NK-92 (cell line): ENCODE measurements around the gene AFF2.

Experiments used
- DNase-seq: peaks from one replicate; lab custom pipeline; 2025; ENCODE audit not compliant: unreplicated experiment; lab: John Stamatoyannopoulos, UW

AFF2 gene

DNA sequence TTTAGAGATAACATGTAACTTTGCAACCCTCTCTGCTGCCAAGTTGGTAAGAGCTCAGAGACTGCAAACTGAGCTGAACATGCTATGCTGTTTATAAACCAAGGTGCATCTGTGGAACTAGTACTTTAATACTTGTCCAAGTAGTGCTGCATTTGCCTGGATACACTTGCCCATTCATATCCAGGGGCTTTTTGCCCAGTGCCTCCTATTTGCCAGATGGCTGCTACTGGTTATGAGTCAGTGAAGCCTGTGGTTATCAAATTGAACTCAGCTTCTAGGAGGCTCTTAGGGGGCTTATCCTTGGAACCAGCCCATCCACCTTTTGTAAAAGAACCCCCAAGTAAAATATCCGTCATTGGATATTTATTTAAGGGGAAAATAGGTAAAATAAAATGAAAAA, 79.6 kb downstream of the AFF2 start:
- no peak for DNase-seq

DNA sequence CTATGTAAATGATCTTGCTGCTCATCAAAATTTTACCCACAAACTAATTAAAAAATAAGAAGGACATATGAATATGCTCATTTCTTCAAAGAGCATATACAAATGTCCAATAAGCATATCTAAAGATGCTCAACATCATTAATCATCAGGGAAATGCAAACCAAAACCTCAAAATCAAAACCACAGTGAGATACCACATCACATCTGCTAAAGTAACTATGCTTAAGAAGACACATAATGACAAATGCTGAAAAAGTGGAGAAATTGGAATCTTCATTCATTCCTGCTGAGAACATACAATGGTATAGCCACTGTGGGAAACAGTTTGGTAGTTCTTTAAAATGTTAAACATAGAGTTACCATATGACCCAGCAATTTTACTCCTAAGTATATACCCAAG, 81.9 kb downstream of the AFF2 start:
- no peak for DNase-seq

DNA sequence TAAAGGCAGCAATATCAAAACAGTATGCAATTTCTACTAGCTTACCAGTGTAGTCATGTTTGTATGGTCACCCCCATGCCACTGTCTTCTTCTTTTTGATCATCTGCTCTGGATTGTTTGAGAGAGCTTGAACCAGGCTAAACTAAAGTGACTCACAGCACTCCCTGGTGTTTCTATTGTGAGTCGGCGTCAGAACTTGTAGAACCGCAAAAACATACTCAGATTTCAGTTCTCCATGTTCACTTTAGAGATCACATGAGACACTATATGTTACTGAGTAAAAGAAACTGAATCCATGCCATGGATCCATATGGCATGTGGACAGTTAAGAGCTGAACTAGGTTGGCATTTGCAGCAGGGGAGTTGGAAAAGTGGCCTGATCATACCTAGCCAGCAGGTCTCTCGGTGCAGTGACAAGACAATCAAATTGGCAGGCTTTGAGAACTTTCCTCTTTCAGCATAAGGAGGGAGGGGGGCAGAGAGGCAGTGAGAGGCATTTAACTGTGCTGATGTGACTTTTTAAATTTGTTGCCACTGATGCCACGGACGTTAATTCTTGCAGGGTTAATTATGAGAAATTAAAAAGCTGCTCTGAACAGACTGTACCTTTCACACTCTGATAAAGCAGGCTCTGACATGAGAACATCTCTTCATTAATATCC, 88.4 kb downstream of the AFF2 start:
- DNase-seq = no peak

DNA sequence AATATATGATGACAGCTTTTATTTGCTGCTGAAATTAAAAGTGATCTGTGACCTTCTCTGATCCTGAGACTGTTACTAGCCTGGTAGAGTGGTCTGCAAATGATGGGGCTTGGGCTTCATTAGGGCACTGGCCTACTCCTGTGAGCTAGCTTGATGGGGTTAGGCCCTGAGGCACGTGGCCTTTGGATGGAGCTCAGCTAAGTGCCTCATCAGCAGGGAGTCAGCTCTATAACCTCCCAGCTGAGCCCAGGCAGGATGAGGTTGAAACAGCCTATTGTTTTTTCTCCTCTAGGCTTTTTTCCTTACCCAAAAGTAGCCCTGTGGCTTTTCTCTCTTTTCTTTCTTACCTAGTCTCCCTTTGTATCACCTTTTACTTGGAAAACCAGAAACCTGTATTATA, 92.2 kb downstream of the AFF2 start:
- no peak for DNase-seq

DNA sequence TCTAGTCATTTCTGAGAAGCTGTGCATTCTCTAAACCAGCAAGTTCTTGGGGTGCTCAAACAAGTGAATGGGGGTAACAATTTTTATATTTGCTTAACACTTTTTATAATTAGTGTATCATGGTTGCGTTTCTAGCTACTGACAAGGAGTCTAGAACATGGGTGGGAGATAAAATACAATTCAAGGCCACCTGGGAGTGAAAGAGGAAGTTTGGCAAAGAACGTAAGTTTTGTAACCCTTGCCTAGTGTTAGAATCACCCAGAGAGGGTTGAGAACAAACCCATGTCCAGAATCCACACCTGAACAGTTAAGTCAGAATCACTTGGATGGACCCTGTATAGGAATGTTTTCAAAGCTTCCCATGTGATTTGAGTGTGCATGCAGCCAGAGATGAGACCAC, 92.7 kb downstream of the AFF2 start:
- no peak for DNase-seq

DNA sequence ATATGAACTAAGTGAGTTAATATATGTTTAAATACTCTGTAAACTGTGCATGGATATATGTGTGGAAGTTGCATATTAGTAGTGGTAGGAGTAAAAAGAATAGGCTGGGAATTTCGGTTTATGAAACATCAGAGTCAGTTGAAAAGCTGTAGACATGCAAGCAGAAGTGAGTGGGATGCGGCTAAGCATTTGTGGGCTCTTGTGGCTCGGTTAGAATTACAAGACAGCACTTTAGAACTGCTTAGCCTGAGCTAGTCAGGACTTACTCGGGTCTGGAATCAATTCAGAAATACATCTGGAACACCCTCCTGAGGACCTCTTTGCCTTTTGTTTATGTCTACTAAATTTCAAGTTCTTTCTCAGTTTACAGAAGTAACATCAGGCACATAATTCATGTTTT, 93.6 kb downstream of the AFF2 start:
- no peak for DNase-seq

DNA sequence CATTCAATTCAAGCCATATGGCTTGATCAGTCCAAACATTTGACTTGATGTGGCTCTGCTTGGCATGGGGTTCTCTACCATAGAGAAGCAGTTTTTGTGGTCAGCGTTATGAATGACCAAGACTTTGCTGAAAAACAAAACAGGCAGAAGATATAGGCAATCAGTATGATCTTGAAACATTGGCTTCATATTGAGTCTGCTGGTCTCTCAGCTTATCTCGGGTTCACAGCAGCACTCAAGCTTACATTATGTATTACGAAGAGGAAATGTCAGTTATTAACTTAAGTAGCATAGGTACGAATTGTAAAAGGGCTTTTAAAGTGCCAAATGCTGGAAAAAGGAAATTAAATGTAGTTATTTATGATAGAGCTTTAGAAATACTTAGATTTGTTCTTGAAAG, 99.0 kb downstream of the AFF2 start:
- no peak for DNase-seq

DNA sequence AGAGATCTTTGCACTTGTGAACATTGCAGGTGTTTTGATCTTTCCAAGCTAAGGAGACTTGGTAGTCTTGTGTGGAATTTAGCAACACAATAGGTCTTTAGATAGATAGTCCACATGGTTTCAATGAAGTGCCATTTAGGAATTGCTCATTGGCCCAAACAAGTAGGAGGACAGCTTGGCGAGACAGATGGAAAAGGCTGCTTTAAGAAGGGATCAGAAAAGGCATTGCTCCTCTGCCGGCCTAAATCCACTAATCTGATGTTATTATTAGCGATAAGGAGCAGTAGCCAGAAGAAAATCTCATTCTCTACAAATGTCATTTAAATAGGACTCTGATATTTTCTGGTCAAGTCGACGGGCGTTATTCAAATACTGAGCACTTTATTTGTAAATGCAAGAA, 99.7 kb downstream of the AFF2 start:
- DNase-seq = no peak

DNA sequence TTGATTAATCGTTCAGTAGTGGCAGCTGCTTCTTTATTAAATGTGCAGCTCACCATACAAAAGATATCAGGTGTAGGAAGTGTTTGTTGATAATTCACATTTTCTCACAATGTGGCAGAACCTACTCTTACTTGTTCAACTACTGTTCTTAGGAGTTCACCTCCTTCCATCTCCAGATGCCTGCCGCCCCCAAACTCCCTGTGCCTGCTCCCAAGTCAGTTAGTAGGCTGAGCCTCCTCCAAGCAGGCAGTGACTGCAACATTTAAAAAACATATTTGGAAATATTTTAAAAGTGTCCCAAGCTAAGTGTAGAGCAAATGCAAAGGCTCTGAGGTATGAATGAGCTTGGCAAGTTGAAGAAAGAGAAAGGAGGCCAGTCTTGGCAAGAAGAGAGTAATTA, 100.2 kb downstream of the AFF2 start:
- no peak for DNase-seq

DNA sequence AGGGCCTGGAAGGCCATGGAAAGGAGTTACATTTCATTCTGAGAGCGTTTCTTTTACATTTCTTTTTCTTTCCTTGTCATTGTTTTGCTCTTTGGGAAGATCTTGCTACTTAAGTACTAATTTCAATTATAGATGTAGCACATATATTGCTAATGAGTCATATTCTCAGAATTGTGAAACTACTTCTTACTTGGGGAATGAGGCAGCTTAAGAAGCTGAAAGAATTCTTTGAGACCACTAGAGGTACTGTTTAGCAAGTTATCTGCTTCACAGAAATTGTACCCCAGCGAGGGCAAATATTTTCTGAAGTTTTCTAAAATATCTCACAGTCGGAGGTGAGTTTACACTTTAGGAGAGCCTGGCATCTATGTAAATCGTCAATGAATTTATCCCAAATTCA, 100.6 kb downstream of the AFF2 start:
- DNase-seq = no peak

DNA sequence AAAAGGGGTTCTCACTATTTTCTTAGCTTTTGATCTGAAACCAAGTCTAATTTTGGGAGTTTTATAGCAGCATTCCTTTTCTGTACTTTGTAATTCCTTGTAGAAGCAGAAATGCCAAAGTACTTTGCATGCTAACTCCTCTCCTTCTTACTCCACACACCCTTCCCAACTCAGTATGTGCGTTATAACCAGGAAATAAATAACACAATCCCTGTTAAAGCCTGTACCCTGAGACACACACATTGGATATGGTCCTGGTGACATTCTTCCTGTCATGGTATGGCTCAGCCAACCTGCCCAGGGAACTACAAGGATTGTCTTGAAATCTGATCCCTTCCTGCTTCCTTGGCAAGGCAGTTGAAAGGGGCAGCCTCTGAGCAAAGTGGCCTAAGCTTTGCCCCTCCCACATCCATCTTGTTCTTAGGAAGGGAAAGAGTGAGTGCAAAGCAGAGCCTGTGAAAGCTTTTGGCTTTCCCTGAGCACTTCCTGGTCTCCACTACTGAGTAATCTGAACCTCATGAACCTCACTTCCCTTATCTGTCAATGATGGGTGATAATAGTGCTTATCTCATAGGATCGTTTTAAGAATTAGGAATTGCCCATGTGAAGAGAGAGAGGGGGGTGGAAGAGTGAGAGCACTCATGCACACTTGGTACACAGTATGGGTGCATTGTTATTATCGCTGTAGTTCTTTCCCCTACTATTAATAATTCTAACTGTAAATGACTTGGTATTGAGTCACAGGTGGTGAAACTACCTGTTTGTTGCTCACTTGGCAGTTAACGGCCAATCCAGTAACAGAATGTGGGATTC, 109.3 kb downstream of the AFF2 start:
- no peak for DNase-seq

DNA sequence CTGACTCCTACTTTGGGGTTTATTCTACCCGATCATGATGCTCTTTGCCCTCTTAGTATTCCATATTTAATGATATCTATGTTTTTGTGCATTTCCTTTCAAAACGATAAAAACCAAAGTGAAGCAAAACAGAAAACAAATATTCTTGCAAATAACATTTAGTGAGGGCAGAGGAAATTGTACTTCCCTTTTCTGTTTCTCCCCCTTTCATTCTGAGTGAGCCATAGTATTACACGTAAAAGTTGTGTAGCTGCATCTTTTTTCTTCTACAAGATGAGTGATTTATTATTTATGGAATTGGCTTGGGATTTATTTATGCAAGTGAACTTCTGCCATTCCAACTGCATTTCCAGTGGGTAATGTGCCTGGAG, 109.9 kb downstream of the AFF2 start:
- no peak for DNase-seq

DNA sequence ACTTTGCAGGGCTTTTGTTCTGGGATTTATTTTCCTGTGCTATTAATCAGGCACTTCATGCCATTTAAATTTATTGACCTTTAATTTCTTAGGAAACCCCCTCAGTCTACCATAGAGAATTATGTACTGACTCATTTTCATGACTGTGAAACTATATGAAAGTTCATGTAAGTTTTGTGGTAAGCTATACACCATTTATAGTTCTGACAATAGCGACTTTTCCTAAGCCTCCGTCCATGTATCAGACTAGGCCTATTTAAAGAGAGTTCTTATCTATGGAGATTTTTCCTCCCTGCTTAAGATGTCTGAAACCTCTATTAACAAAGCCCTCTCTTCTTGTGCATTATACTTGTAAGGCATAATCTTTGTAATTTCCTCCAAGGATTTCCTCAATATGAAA, 111.6 kb downstream of the AFF2 start:
- DNase-seq = no peak

DNA sequence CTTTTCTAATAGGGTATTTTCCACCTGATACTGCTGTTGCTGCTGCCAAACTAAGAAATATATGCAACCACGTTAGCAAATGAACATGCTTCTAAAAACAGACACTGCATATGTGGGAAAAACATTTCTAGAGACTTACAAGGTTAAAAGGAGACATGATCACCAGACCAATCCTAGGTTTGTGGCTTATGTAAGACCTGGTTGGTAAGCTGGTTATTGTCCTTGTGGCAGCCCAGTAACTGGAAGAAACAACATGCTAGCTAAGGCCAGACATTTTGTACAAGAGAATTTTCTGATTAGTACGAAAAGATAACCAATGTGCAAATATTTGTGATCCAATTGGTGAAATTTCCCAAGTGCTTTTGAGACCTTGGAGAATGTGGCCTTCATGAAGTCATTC, 112.0 kb downstream of the AFF2 start:
- no peak for DNase-seq

DNA sequence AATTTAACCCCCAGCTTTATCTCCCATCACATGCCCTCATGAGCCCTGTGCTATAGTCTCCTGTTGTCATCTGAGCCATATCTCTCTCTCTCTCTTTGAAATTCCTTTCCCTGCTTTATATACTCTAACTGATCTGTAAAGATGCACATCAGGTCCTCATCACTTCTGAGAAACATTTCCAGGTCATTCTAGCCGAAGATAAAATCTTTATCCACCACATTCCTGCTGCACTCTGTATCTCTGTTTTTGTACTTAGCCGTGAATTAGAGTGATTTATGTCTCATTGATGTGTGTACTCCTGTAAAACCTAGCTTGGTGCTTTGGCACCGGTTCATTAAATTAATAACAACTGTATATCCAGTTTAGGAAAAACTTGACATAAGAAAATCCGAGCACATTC, 113.2 kb downstream of the AFF2 start:
- DNase-seq = no peak

DNA sequence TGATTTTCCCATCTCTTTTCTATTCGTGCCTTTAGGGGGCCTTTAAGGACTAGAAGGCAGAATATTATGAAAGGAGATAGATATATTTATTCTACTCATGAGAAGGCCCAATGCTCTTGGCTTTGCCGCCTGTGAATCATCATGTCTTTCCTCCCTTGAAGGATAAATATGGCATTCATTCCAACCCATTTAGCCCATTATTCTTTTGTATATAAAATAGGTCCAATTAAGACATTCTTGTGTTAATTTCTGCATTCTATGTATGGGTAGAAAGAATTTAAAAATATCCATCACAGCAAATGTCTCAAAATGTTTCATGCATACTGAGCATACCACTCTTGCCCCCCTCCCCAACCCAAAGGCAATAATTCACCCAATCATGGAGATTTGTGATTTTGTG, 115.1 kb downstream of the AFF2 start:
- no peak for DNase-seq

DNA sequence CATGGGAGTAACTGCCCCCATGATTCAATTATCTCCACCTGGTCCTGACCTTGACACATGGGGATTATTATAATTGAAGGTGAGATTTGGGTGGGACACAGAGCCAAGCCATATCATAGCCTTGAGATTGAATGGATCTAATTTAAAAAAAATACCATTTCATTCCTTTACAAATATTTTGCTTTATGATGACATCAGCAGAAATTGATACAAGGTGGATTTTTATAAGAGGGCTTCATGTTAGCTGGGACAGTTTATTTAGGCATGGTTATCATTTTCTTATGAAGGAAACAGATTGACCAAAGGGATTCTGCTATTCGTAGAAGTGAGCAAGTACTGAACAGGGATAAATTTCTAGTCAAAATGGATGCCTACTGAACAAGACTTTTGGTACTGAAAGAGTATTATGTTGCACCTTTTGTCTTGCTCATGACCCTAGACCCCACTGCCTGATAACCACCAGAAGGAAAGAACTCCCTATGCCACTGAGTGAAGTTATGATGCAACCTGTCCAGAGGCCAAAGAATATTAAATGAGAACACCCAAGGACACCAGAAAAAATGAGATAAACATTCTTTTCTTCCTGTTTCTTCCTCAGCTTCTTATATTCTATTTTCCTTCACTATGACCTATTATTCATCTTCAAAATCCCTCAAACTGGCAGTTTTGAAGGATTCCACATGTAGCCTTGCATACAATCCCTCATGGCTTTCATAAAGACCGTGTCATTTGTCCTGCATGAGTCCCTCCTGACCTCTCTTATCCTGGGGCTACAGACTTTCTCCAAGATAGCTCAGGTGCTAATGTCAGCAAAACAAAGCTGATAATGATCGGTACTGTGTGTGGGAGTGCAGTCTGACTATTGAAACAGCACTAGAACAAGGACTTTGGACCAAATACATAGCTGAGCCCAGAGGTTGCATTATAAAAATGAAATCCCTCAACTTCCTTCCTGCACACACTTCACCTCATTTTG, 118.3 kb downstream of the AFF2 start:
- DNase-seq = no peak

DNA sequence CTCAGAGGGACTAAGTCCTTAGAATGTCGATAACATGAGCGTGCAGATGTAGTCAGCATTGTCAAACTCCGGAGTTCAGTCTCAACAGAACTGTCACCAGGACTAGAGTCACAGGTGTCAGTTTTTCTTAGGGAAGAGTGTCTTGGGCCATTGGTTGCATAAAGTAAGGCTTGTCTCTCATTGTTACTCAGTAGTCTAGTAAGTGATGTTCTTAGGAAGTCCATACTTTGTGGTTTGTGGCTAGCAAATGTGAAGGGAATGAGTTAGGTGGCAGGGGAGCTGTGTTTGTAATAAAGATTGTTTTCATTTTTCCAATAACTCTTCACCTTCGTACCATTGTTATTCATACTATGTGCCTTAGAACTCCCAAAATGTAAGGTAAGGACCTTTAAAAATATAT, 119.6 kb downstream of the AFF2 start:
- no peak for DNase-seq

DNA sequence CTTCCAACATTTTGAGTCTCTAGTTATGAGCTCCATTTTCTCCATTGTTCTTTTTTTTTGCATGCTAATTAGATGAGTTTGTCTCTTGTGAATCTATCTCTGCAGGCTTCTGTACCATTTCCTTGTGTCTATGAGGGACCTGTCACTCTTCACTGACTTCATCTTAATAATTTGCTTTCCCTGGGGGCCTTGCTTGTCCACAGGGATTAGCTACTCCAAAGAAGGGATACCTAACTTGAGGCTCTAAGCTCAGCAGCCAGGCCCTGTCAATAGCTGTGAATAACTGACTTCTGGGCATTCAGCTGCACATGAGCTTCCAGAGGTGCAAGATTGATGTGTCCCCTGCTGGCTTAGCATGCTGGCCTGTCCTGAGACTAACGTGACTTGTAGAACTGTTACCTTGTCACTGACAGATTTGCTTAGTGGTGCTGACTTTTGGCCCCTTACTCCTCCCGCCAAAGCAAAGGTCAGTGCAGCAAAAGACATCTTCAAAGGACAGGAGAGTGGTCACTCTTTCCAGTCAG, 124.6 kb downstream of the AFF2 start:
- DNase-seq = no peak

DNA sequence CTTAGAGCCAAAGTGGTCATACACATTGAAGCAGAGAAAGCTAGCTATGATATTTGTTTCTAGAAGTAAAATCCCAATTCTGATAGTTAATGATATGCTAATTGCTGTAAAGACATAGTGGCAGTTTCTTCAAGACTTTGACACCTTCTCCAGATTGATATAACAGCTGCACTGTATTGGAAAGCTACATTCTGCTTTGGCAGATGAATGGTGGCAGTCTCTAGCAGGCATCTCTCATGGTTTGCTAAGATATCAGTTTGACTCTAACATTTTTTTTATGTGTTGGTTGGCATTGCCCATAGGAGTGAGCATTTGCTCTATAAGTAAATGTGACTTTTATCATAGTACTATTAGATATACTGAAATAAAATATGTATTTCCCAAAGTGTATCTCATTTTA, 128.2 kb downstream of the AFF2 start:
- no peak for DNase-seq

DNA sequence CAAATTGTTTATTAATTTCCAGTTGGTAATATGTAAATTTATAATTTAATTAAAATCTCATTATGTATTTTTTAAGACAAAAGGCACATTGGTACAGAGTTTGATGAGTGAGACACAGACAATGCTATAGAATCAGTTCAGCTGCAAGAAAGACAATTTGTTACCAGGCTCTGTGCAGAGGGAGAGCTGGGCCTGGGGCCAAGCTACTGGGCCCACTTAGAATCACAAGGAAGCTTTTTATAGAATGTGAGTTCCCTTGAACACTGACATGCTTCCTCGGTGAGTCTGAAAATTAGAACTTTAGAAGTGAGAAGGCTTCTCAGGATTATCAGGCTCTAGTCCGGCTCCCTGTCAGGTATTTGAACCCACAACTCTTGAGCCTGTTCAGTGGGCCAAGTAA, 129.0 kb downstream of the AFF2 start:
- DNase-seq = no peak

DNA sequence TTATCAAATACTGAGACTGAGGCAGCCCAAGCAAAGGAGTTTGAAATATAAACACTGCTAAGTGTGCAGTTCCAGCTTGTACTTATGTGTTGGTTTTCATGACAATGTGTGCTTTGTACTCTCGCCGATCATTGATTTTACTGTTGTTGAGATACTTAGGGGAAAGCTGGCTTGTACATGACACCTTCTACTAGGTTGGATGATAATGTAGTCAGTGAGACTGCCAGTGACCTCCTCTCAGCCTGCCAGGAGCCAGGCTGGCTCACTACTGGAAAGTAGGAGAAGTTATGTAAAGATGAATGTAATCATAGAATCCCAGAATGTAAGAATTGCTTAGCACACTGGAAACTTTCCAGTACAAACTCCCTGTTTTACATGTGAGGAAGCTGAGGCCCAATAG, 132.0 kb downstream of the AFF2 start:
- no peak for DNase-seq
